ENCODE measurements around the gene FAM83D. TPM values are rescaled to one million over a fixed set of nuclear protein-coding genes. Genes with fewer than 3 reads are reported as not detected.
"Not testable (repeated sequence)": the region's sequence is repeated elsewhere in the genome, so short reads cannot be mapped to it uniquely, and the experiment has no call there.

FAM83D gene
- total RNA-seq, 2 donors from 2014 or later: 15.9 to 18.3 TPM

GRCh38 chr20:38982291-38982690, 56.1 kb downstream of the FAM83D start:
- Mint-ChIP-seq H3K4me3 (no peak overlapping the region), H3K4me1 (peaks cover 6% of the 10 kb centered on the region)

GRCh38 chr20:38985060-38985459, 58.8 kb downstream of the FAM83D start:
- H3K27me3 Mint-ChIP-seq: no peaks in the 10 kb centered on the region
- no peak for ATAC-seq (replicated peaks)
- H3K36me3 Mint-ChIP-seq (ENCODE audit: low read depth): peaks cover 87% of the 10 kb centered on the region
- no peak overlapping the region for H3K27ac Mint-ChIP-seq
- peaks cover 6% of the 10 kb centered on the region for H3K4me1 Mint-ChIP-seq
- no peaks in the 10 kb centered on the region for H3K9me3 Mint-ChIP-seq
- no peak overlapping the region for H3K4me3 Mint-ChIP-seq

More at GRCh38 chr20:38982291-38982690, 56.1 kb downstream of the FAM83D start:
- no peaks in the 10 kb centered on the region for H3K27me3 Mint-ChIP-seq
- peak overlapping the region; percentile 48 for H3K27ac Mint-ChIP-seq
- no peaks in the 10 kb centered on the region for H3K9me3 Mint-ChIP-seq
- no peak for ATAC-seq (replicated peaks)
- peaks cover 68% of the 10 kb centered on the region for H3K36me3 Mint-ChIP-seq (ENCODE audit: low read depth)

GRCh38 chr20:38985603-38986170, 59.5 kb downstream of the FAM83D start:
- Mint-ChIP-seq H3K27me3 (no peaks in the 10 kb centered on the region), H3K36me3 (ENCODE audit: low read depth) (peaks cover 83% of the 10 kb centered on the region), H3K4me3 (no peak overlapping the region), H3K4me1 (peaks cover 6% of the 10 kb centered on the region), H3K27ac (no peak overlapping the region), H3K9me3 (no peaks in the 10 kb centered on the region)
- ATAC-seq (replicated peaks): no peak

GRCh38 chr20:38986663-38987062, 60.4 kb downstream of the FAM83D start:
- H3K4me3 Mint-ChIP-seq: no peak overlapping the region
- H3K9me3 Mint-ChIP-seq: no peaks in the 10 kb centered on the region
- H3K36me3 Mint-ChIP-seq (ENCODE audit: low read depth): peaks cover 77% of the 10 kb centered on the region
- H3K27me3 Mint-ChIP-seq: no peaks in the 10 kb centered on the region
- H3K4me1 Mint-ChIP-seq: peaks cover 6% of the 10 kb centered on the region
- no peak overlapping the region for H3K27ac Mint-ChIP-seq
- no peak for ATAC-seq (replicated peaks)

- Mint-ChIP-seq H3K36me3 (ENCODE audit: low read depth) (peaks cover 78% of the 10 kb centered on the region), H3K27ac (peak overlapping the region; percentile 32), H3K27me3 (no peaks in the 10 kb centered on the region), H3K9me3 (no peaks in the 10 kb centered on the region), H3K4me3 (peak overlapping the region; percentile 10), H3K4me1 (no peaks in the 10 kb centered on the region)
- ATAC-seq (replicated peaks): no peak
Measured at GRCh38 chr20:38987777-38988176, 61.6 kb downstream of the FAM83D start.

- Mint-ChIP-seq H3K27me3 (no peaks in the 10 kb centered on the region), H3K27ac (no peak overlapping the region), H3K36me3 (ENCODE audit: low read depth) (peaks cover 69% of the 10 kb centered on the region), H3K4me3 (no peak overlapping the region), H3K9me3 (no peaks in the 10 kb centered on the region), H3K4me1 (no peaks in the 10 kb centered on the region)
- ATAC-seq (replicated peaks): no peak
Measured at GRCh38 chr20:38990728-38991127, 64.5 kb downstream of the FAM83D start.

- Mint-ChIP-seq H3K36me3 (ENCODE audit: low read depth) (peaks cover 69% of the 10 kb centered on the region), H3K4me3 (no peak overlapping the region), H3K4me1 (peaks cover 6% of the 10 kb centered on the region), H3K27ac (no peak overlapping the region), H3K27me3 (no peaks in the 10 kb centered on the region), H3K9me3 (no peaks in the 10 kb centered on the region)
- ATAC-seq (replicated peaks): no peak
Measured at GRCh38 chr20:38991814-38992704, 65.8 kb downstream of the FAM83D start.

GRCh38 chr20:38995536-38996044, 69.4 kb downstream of the FAM83D start:
- Mint-ChIP-seq H3K27ac (peak overlapping the region; percentile 18), H3K36me3 (ENCODE audit: low read depth) (peaks cover 66% of the 10 kb centered on the region), H3K4me1 (peaks cover 23% of the 10 kb centered on the region), H3K27me3 (no peaks in the 10 kb centered on the region), H3K4me3 (no peak overlapping the region), H3K9me3 (no peaks in the 10 kb centered on the region)
- no peak for ATAC-seq (replicated peaks)

- Mint-ChIP-seq H3K36me3 (ENCODE audit: low read depth) (peaks cover 72% of the 10 kb centered on the region), H3K4me1 (peaks cover 23% of the 10 kb centered on the region)
- H3K4me3 Mint-ChIP-seq; H3K9me3 Mint-ChIP-seq; H3K27me3 Mint-ChIP-seq; H3K27ac Mint-ChIP-seq; ATAC-seq (replicated peaks): not testable (repeated sequence)
Measured at GRCh38 chr20:38996866-38997265, 70.6 kb downstream of the FAM83D start.

GRCh38 chr20:38997622-38998021, 71.4 kb downstream of the FAM83D start:
- H3K4me3 Mint-ChIP-seq: peak overlapping the region; percentile 53
- H3K27ac Mint-ChIP-seq: peak overlapping the region; percentile 63
- no peaks in the 10 kb centered on the region for H3K9me3 Mint-ChIP-seq
- peak; percentile 93 for ATAC-seq (replicated peaks)
- peaks cover 72% of the 10 kb centered on the region for H3K36me3 Mint-ChIP-seq (ENCODE audit: low read depth)
- H3K4me1 Mint-ChIP-seq: peaks cover 23% of the 10 kb centered on the region
- H3K27me3 Mint-ChIP-seq: no peaks in the 10 kb centered on the region

- Mint-ChIP-seq H3K4me3 (peak overlapping the region; percentile 7), H3K27me3 (no peaks in the 10 kb centered on the region), H3K9me3 (no peaks in the 10 kb centered on the region), H3K27ac (peak overlapping the region; percentile 18), H3K4me1 (peaks cover 24% of the 10 kb centered on the region), H3K36me3 (ENCODE audit: low read depth) (peaks cover 83% of the 10 kb centered on the region)
- ATAC-seq (replicated peaks): no peak
Measured at GRCh38 chr20:38999217-38999616, 73.0 kb downstream of the FAM83D start.

GRCh38 chr20:38999965-39000910, 74.0 kb downstream of the FAM83D start:
- peak overlapping the region; percentile 18 for H3K27ac Mint-ChIP-seq
- ATAC-seq (replicated peaks): no peak
- no peak overlapping the region for H3K4me3 Mint-ChIP-seq
- no peaks in the 10 kb centered on the region for H3K27me3 Mint-ChIP-seq
- H3K36me3 Mint-ChIP-seq (ENCODE audit: low read depth): peaks cover 84% of the 10 kb centered on the region
- peaks cover 27% of the 10 kb centered on the region for H3K4me1 Mint-ChIP-seq
- H3K9me3 Mint-ChIP-seq: no peaks in the 10 kb centered on the region

Data from activated T-helper 17 cell treated with anti-CD3 and anti-CD28 coated beads, Interleukin-2, amount 50 U/mL, for 72 hours (primary cell).